ENCODE results near the gene SSC5D.

SSC5D gene

DNA sequence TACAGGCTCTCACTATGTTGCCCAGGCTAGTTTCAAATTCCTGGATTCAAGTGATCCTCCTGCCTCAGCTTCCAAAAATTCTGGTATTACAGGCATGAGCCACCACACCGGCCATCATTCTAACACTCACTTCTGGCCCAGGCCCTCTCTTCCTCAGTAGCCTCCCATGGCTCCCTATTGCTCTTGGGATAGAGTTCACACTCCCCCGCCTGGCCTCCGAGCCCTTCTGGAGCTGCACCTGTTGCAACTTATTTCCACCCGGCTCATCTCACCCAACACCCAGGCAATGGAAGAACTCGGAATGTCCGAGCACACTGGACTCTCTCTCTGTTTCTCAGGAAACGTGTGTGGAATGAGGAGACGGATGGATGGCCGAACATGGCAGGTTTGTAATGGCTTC is 66.1 kb downstream of the SSC5D start:
- Histone ChIP-seq H3K4me2 (ENCODE audit: low read depth, low read length, poor library complexity, severe bottlenecking) (no peak overlapping the region), H3K9ac (ENCODE audit: low read depth, low read length, poor library complexity, severe bottlenecking) (no peak overlapping the region), H4K20me1 (ENCODE audit: insufficient read depth, low read length, poor library complexity, severe bottlenecking) (no peaks in the 10 kb centered on the region), H3K79me2 (ENCODE audit: insufficient read depth, low read length) (no peaks in the 10 kb centered on the region), H3K4me1 (ENCODE audit: insufficient read depth, low read length, poor library complexity, severe bottlenecking) (no peaks in the 10 kb centered on the region), H3K36me3 (ENCODE audit: insufficient read depth, low read length) (no peaks in the 10 kb centered on the region), H3K4me3 (ENCODE audit: low read length, poor library complexity, severe bottlenecking) (no peak overlapping the region), H3K27me3 (ENCODE audit: insufficient read depth, low read length, poor library complexity, severe bottlenecking) (no peaks in the 10 kb centered on the region), H3F3A (ENCODE audit: low read depth) (no peaks in the 10 kb centered on the region), H3K9me2 (replicated peaks; ENCODE audit: low read depth, low read length) (no peaks in the 10 kb centered on the region), H2AFZ (ENCODE audit: low read length) (no peak overlapping the region), H3K9me3 (ENCODE audit: insufficient read depth, low read depth, low read length) (no peaks in the 10 kb centered on the region)
- TF ChIP-seq, protein P1, sequence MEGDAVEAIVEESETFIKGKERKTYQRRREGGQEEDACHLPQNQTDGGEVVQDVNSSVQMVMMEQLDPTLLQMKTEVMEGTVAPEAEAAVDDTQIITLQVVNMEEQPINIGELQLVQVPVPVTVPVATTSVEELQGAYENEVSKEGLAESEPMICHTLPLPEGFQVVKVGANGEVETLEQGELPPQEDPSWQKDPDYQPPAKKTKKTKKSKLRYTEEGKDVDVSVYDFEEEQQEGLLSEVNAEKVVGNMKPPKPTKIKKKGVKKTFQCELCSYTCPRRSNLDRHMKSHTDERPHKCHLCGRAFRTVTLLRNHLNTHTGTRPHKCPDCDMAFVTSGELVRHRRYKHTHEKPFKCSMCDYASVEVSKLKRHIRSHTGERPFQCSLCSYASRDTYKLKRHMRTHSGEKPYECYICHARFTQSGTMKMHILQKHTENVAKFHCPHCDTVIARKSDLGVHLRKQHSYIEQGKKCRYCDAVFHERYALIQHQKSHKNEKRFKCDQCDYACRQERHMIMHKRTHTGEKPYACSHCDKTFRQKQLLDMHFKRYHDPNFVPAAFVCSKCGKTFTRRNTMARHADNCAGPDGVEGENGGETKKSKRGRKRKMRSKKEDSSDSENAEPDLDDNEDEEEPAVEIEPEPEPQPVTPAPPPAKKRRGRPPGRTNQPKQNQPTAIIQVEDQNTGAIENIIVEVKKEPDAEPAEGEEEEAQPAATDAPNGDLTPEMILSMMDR (conservative IDR thresholded peaks at IDR 0.05; ENCODE audit: low read length) = no peak
- no peak for TF ChIP-seq EZH2phosphoT487 (IDR thresholded peaks at IDR 0.05; ENCODE audit: borderline replicate concordance)

DNA sequence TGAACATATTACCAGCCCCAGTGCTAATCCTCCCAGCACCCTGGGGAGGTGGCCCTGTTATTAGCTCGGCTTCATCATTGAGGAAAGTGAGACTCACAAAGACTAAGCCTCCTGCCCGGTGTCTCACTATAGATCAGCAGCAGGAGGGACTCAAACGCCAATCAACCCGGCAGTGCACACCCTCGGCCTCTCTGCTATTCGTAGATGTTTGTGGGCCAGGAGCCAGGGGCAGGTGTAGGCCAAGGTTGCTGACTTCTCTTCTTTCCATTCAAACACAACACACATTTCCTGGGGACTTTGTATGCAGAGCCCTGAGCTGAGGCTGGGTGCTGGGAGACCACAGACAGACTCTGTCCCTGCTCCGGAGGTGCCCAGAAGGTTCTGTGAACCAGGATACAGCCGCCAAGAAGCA is 66.5 kb downstream of the SSC5D start:
- no peak overlapping the region for H3K4me3 ChIP-seq (ENCODE audit: low read length, poor library complexity, severe bottlenecking)
- no peak overlapping the region for H2AFZ ChIP-seq (ENCODE audit: low read length)
- no peaks in the 10 kb centered on the region for H3K36me3 ChIP-seq (ENCODE audit: insufficient read depth, low read length)
- H3K4me1 ChIP-seq (ENCODE audit: insufficient read depth, low read length, poor library complexity, severe bottlenecking) = no peaks in the 10 kb centered on the region
- no peaks in the 10 kb centered on the region for H4K20me1 ChIP-seq (ENCODE audit: insufficient read depth, low read length, poor library complexity, severe bottlenecking)
- no peaks in the 10 kb centered on the region for H3K9me2 ChIP-seq (replicated peaks; ENCODE audit: low read depth, low read length)
- no peaks in the 10 kb centered on the region for H3K27me3 ChIP-seq (ENCODE audit: insufficient read depth, low read length, poor library complexity, severe bottlenecking)
- no peaks in the 10 kb centered on the region for H3F3A ChIP-seq (ENCODE audit: low read depth)
- no peaks in the 10 kb centered on the region for H3K79me2 ChIP-seq (ENCODE audit: insufficient read depth, low read length)
- no peaks in the 10 kb centered on the region for H3K9me3 ChIP-seq (ENCODE audit: insufficient read depth, low read depth, low read length)
- H3K9ac ChIP-seq (ENCODE audit: low read depth, low read length, poor library complexity, severe bottlenecking) = no peak overlapping the region
- no peak for TF ChIP-seq EZH2phosphoT487 (IDR thresholded peaks at IDR 0.05; ENCODE audit: borderline replicate concordance)
- TF ChIP-seq, protein P1 (conservative IDR thresholded peaks at IDR 0.05; ENCODE audit: low read length) = no peak
- H3K4me2 ChIP-seq (ENCODE audit: low read depth, low read length, poor library complexity, severe bottlenecking) = no peak overlapping the region

DNA sequence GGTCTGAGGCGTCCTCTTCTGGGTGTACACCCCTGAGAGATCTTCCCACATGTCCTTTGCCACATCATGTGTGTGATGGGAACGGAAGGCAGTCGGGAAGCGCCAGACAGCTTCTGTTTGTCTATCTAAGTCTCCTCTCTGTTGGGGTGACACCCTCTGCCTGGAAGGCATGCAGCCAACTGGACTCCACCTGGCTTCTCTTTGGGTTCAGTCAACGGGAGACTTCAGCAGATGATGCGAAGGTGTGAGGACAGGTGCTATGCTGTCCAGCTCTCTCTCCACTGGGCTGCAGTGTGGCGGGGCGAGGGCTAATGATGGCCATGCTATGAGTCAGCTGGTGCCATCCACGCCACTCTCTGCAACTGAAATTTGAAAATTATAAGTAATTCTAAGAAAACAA is 71.4 kb downstream of the SSC5D start:
- no peak overlapping the region for H3K9ac ChIP-seq (ENCODE audit: low read depth, low read length, poor library complexity, severe bottlenecking)
- no peaks in the 10 kb centered on the region for H3K9me3 ChIP-seq (ENCODE audit: insufficient read depth, low read depth, low read length)
- no peaks in the 10 kb centered on the region for H4K20me1 ChIP-seq (ENCODE audit: insufficient read depth, low read length, poor library complexity, severe bottlenecking)
- no peaks in the 10 kb centered on the region for H3K79me2 ChIP-seq (ENCODE audit: insufficient read depth, low read length)
- H2AFZ ChIP-seq (ENCODE audit: low read length) = no peak overlapping the region
- TF ChIP-seq EZH2phosphoT487 (IDR thresholded peaks at IDR 0.05; ENCODE audit: borderline replicate concordance) = no peak
- H3K27me3 ChIP-seq (ENCODE audit: insufficient read depth, low read length, poor library complexity, severe bottlenecking) = no peaks in the 10 kb centered on the region
- H3K36me3 ChIP-seq (ENCODE audit: insufficient read depth, low read length) = no peaks in the 10 kb centered on the region
- no peak overlapping the region for H3K4me3 ChIP-seq (ENCODE audit: low read length, poor library complexity, severe bottlenecking)
- H3K4me2 ChIP-seq (ENCODE audit: low read depth, low read length, poor library complexity, severe bottlenecking) = no peak overlapping the region
- H3F3A ChIP-seq (ENCODE audit: low read depth) = no peaks in the 10 kb centered on the region
- no peaks in the 10 kb centered on the region for H3K9me2 ChIP-seq (replicated peaks; ENCODE audit: low read depth, low read length)
- H3K4me1 ChIP-seq (ENCODE audit: insufficient read depth, low read length, poor library complexity, severe bottlenecking) = no peaks in the 10 kb centered on the region

DNA sequence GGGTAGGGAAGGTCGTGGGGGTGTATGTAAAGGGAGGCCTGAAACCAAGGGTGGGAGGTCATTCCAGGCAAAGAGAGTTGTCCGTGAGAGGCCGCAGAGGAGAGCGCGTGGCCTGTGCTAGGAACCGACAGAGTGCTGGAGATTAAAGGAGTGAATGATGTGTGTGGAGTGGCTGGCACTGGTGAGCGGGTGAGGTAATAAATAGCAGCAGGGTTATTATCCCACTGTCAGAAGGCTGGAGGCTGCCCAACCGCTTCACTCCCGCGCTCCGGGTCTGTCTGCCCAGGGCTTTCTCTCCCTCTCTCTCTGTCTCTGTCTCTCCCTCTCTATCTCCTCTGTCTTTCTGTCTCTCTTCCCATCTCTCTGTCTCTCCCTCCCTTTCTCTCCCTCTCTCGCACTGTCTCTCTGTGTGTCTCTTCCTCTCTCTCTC is 75.0 kb downstream of the SSC5D start:
- no peaks in the 10 kb centered on the region for H3F3A ChIP-seq (ENCODE audit: low read depth)
- H2AFZ ChIP-seq (ENCODE audit: low read length) = no peak overlapping the region
- H3K4me3 ChIP-seq (ENCODE audit: low read length, poor library complexity, severe bottlenecking) = no peak overlapping the region
- H3K79me2 ChIP-seq (ENCODE audit: insufficient read depth, low read length) = no peaks in the 10 kb centered on the region
- H4K20me1 ChIP-seq (ENCODE audit: insufficient read depth, low read length, poor library complexity, severe bottlenecking) = no peaks in the 10 kb centered on the region
- no peaks in the 10 kb centered on the region for H3K36me3 ChIP-seq (ENCODE audit: insufficient read depth, low read length)
- no peak for TF ChIP-seq EZH2phosphoT487 (IDR thresholded peaks at IDR 0.05; ENCODE audit: borderline replicate concordance)
- TF ChIP-seq, protein P1 (conservative IDR thresholded peaks at IDR 0.05; ENCODE audit: low read length) = no peak
- H3K4me1 ChIP-seq (ENCODE audit: insufficient read depth, low read length, poor library complexity, severe bottlenecking) = no peaks in the 10 kb centered on the region
- no peaks in the 10 kb centered on the region for H3K9me2 ChIP-seq (replicated peaks; ENCODE audit: low read depth, low read length)
- no peaks in the 10 kb centered on the region for H3K27me3 ChIP-seq (ENCODE audit: insufficient read depth, low read length, poor library complexity, severe bottlenecking)
- no peak overlapping the region for H3K9ac ChIP-seq (ENCODE audit: low read depth, low read length, poor library complexity, severe bottlenecking)
- no peaks in the 10 kb centered on the region for H3K9me3 ChIP-seq (ENCODE audit: insufficient read depth, low read depth, low read length)
- H3K4me2 ChIP-seq (ENCODE audit: low read depth, low read length, poor library complexity, severe bottlenecking) = no peak overlapping the region

Data from Loucy (cell line).